ENCODE measurements around the gene MCTP1. TPM values are rescaled to one million over a fixed set of nuclear protein-coding genes. Genes with fewer than 3 reads are reported as not detected.

Gene MCTP1
- total RNA-seq, 8 experiments from 2014 or later, result 1.3 to 8.3 (median 5.7) TPM

Other genes starting within 250 kb of the MCTP1 start
- 10 to 100 TPM in 1 of 8 experiments, 1 to 10 TPM in 2, under 1 TPM in 1, not detected in 4; 0.50 to 46.3 (median 6.0) TPM for gene FAM81B, start 106.3 kb upstream of the MCTP1 start, total RNA-seq